ENCODE measurements around the gene ITPRIP.
A peak's percentile ranks its signal among the peaks of the same experiment; 100 is the strongest.

ITPRIP gene

GRCh38 chr10:104307576-104308438 is 30.5 kb downstream of the ITPRIP start:
- no peak for DNase-seq

- DNase-seq: no peak
These were observed 31.4 kb downstream of the ITPRIP start for GRCh38 chr10:104306897-104307296.

- DNase-seq: no peak
These were observed 33.3 kb downstream of the ITPRIP start for GRCh38 chr10:104304927-104305326.

GRCh38 chr10:104304356-104304745 is 33.9 kb downstream of the ITPRIP start:
- no peak for DNase-seq

GRCh38 chr10:104303594-104304355 is 34.5 kb downstream of the ITPRIP start:
- no peak for DNase-seq

GRCh38 chr10:104301907-104302690 is 36.2 kb downstream of the ITPRIP start:
- DNase-seq: no peak

GRCh38 chr10:104300736-104301292 is 37.5 kb downstream of the ITPRIP start:
- DNase-seq: no peak

- no peak for DNase-seq
These were observed 38.1 kb downstream of the ITPRIP start for GRCh38 chr10:104300002-104300735.

GRCh38 chr10:104299031-104299904 is 39.0 kb downstream of the ITPRIP start:
- no peak for DNase-seq

- DNase-seq: peak; percentile 74
These were observed 40.3 kb downstream of the ITPRIP start for GRCh38 chr10:104297697-104298660.

GRCh38 chr10:104296687-104297436 is 41.4 kb downstream of the ITPRIP start:
- no peak for DNase-seq

- no peak for DNase-seq
These were observed 44.4 kb downstream of the ITPRIP start for GRCh38 chr10:104293781-104294321.

GRCh38 chr10:104293011-104293410 is 45.3 kb downstream of the ITPRIP start:
- DNase-seq: no peak

GRCh38 chr10:104291439-104291951 is 46.8 kb downstream of the ITPRIP start:
- DNase-seq: peak; percentile 95

GRCh38 chr10:104288355-104288754 is 49.9 kb downstream of the ITPRIP start:
- no peak for DNase-seq

- no peak for DNase-seq
These were observed 51.3 kb downstream of the ITPRIP start for GRCh38 chr10:104286939-104287338.

GRCh38 chr10:104284846-104285245 is 53.4 kb downstream of the ITPRIP start:
- no peak for DNase-seq

GRCh38 chr10:104281694-104282093 is 56.6 kb downstream of the ITPRIP start:
- DNase-seq: no peak

Data from activated effector memory CD4-positive, alpha-beta T cell treated with anti-CD3 and anti-CD28 coated beads, Interleukin-2, amount 50 U/mL, for 16 hours (primary cell).